HS-27A (cell line): Measurements from ENCODE around the gene RAD51B.
"Not testable (repeated sequence)": the region's sequence is repeated elsewhere in the genome, so short reads cannot be mapped to it uniquely, and the experiment has no call there.

ENCODE experiments used
- DNase-seq: peaks from one replicate; pipeline ENCODE4 v3.0.0-alpha.2; 2012; ENCODE audit warnings: low read depth, missing footprints

RAD51B gene

DNA sequence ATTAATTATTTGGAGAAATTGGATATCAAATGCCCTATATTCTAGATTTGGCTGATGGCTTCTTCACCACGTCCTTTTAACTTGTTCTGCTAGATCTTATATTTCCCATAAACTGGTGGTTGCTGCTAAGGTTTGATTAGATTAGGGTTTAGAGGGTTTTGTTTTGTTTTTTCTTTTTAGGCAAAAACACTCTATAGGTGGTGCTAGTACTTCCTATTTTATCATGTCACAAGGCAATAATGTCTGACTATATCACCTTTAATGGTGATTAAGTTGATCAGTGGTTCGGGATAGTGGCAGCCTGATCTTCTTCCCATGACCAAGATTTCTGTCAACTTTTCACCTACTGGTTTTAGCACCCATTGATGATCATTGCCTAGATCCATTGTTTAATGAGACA is 455.1 kb downstream of the RAD51B start:
- DNase-seq = no peak

DNA sequence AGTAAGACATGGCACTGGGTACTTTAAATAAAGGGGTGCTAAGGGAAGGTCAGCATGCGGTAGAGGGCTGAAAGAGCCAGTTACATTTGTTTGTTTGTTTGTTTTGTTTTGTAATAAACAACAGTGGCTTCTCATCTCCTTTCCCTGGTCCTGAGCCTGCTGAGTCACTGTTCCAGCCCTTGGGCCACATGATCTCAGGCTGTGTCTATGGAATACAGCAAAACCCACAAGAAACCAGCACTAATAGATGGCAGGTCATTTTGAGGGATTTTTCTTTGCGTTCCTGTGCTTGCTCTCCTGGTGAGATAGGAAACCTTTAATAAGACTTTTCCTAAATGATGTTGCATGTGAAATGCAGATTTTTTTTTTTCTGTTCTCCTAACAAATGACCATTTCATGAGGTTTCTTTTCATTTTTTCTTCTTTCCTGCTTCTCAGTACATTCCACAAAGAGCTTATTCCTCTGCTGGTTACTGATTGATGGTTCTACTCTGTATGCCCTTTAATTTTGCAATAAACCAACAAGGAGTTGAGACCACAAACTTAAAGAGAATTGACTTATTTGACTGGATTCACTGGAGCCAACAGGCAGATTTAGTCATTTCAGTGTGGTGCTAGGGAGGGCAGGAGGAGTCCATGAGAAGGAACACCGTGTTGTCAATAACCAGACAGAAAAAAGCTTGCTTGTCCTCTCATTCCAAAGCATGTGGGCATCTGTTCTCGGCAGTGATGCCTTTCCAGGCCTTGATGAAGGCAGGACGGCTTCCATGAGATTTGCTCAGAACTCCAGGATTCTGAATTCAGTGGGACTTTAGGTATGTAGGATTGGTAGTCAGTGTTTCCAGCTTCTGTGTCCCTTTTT is 459.2 kb downstream of the RAD51B start:
- no peak for DNase-seq

DNA sequence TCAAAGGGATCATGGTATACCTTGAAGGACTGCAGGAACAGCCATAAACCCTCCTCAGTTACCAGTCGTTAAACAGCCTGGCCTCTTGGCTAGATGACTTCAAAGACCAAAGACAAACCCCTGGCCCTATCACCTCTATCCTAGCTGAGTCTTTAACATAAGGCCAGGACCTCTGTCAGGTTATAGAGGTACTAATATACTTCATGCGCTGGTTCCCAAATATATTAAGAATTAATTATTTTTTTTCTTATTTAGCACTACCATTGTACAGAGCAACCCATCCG is 459.8 kb downstream of the RAD51B start:
- no peak for DNase-seq

DNA sequence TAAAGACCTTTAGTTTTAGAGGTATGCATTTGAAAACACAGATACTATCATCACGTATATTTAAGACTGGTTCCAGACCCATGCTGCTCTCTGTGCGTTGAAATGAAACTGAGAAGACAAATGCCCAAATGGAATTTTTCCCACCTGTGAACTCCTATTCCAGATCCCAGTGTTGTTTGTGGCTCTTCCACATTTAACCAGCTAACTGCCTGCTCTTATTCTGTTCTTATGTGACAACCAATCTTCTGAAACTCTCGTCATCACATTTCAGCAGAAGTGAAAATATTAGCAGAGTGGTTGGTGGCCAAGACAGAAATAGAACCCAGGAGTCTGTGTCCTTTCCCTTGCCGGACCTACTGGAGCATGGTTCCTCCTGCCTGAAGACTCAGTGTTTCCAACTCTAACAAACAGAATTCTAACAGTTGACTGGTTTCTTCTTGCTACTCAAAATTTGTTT is 460.2 kb downstream of the RAD51B start:
- no peak for DNase-seq

DNA sequence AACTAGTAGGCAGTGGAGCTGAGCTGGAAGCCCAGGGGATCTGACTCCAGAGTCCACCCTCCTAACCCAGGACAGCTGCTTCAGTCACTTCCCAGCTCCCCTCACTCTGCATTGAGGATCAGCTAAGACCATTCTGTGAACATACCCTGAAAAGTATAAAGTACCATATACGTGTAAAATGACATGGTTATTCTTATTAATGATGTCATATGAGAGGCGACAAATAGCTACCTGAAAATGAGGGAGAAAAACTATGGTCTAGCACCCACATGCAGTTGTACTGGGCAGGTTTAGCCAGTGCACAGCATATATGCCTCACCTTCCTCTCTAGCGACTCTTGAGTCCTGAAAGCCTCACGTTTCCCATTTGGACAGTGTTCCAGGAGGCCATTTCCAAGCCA is 461.9 kb downstream of the RAD51B start:
- no peak for DNase-seq

DNA sequence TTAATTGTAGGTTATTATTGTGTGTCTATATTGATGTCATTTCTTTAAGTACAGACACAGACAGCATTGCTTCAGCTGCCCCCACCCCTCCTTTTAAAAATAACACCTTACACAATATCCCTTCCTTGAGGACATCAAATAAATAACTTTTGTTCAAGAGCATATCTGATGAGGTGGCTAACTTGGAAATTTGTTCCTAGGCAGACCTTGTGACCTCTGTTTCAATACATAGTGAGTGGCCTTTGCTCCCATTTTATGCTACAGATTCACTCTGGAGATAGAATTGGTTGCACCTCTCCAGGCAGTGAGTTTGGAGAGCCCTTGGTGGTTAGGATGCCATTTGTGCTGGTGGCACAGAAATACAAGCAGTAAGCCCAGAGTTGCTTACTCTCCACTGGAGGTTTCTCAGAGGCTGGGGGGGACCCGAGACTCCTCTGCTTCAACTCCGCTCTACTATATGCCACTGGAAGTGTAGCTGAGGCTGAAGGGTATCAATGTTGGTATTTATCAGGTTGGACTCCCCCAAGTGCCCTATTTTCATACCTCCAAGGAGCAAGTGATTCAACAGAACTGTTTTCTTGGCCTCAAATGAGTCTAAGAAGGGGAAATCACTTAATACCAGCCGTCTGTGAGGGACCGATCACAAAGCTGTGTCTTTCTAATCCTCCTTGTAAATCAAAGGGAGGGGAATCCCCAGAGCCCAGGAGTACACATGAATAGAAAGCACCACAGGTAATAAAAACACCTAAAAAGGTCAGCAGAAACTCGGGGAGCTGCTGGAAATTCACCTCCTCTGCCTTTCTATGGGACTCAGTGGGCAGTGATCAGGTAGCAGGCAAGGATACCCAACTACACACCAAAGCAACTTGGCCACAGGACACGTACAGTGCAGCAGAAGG is 463.1 kb downstream of the RAD51B start:
- no peak for DNase-seq

DNA sequence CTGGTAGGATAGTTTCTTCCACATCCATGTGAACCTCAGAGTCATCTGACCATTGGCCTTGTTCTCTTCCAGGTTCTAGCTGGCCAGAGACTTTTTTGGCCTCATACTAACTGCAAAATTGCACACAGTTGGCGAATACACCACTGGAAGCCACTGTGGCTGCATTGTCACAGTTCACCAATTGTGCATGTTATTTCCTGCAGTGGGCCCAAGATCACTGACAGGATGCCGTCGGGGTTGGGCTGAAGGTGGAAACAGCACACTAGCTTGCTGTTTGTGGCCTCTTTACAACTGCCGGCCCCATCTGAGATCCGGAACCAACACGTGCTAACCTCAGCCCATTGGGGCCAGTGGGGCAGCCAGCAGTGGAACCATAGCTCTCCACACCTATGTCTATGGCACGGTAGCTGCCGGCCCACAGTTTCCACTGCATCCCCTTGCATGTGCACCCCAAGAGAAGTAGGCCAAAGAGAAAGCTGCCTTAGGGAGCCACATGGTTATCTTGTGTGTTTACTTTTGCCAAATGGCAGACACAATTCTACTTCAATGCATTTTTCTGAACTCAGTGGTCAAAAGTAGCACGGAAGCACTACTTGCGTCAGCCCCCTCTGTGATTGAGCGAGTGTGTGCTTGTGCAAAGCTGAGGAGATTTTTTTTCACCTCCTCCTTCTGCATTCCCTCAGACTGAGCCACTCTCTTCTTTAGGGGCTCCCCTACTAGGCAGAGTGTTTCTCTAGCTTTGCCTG is 464.0 kb downstream of the RAD51B start:
- no peak for DNase-seq

DNA sequence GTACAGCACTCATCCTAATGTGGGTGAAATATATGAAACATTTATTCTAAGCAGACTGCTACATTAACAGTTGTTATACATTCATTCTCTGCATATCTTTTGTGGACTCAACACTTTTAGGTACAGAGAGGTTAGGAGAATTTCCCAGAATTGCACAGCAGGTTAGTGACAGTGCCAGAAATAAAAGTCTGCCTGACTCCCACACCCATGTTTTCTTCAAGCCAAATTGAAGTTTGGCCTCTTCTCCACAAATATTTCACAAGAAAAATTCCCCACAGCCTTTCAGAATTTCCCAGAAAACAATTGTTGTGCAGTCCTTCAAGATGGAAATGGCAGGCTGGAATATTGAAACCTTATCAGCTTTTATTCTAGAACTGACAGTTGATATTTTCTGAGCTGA is 464.8 kb downstream of the RAD51B start:
- DNase-seq = no peak

DNA sequence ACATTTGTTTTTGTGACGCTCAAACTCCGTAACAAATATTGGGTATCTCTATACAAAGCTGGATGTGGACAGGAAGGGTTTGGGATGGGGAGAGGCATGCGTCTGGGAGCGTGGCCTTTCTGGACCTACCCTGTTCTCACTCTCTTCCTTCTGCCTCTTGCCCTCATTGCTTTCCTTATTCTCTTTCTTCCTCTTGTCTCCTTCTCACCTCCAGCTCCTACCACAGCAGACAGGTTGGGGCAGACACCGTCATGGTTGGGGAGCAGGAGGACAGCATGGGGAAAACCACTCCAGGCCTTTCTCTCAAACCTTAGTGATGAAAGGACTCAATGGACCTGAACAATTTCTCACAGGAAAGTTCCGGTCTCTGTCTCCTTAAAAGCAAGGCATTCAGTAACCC is 465.3 kb downstream of the RAD51B start:
- DNase-seq = no peak

DNA sequence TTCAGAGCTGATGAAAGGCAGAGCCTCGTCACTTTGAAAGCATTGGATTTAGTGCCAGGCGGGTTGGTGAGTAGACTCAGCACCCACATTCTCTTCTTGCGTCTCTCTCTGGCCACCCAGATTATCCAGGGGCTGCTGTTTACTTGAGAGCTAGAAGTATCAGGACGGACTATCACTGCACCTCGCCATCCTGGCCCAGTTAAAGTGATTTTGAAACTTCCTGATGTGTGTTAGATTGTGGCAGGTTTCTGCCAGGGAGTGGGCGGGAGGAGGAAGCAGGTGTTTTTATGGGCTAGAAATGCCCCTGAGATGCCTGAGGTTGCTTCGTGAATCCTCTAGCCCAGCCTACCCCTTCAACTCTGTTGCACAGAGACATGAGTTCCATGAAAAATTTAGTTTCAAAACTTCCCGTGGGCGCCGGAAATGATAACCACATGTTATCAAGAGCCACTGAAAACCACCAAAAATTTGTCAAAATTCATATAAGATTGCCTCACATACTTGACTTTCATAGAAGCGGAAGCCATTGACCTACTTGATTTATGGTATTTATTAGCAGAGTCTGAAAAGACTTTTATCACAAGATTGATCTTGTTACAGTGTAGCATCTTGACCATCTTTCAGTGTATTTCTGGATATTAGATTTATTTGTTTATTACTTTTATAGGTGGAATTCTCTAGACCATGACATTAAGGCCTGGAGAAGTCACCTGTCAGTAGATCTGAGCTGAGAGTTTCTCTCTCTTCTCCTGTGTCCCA is 466.0 kb downstream of the RAD51B start:
- DNase-seq = no peak

DNA sequence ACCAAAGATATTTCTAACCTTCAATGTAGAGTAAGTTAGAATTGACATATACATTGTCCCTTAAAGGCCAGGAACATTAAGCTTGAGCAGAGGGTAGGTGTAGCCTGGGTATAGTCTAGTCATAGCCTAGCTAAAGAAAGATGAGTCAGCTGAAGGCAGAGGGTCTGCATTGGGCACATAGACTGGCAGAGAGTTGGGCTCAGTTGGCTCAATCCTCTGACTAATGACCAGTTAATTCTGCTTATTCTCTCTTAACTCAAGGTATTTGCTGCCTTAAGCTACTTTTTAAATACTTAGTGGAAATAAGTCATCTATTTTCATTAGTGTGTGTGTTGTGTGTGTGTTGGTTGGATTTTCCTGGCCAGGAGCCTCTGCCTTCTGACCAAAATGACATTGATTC is 467.1 kb downstream of the RAD51B start:
- peak; percentile 31 for DNase-seq

DNA sequence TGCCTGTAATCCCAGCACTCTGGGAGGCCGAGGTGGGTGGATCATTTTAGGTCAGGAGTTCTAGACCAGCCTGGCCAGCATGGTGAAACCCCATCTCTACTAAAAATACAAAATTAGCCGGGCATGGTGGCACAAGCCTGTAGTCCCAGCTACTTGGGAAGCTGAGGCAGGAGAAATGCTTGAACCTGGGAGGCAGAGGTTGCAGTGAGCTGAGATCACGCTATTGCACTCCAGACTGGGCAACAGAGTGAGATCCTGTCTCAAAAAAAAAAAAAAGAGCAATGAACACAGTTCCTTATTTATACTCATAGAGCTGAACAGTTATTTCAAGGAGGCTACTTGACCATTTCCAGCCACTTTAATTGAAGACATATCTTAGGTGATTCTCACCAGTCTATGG is 469.9 kb downstream of the RAD51B start:
- not testable (repeated sequence) for DNase-seq

DNA sequence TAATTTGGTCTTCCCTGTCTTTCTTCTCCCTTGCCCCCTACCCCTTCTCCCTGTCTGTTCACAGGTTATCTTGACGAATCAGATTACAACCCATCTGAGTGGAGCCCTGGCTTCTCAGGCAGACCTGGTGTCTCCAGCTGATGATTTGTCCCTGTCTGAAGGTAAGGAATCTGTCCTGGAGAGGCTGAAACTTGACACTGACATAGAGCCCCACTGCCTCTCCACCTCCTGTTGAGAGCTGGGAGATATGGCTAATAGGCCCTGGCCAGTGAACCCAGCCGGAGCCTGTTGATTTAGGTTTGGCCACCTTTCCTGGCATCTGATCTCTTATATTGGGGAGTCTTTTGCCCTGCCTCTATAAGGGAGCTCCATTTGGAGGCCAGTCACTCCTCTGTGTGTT is 472.2 kb downstream of the RAD51B start:
- DNase-seq = no peak

DNA sequence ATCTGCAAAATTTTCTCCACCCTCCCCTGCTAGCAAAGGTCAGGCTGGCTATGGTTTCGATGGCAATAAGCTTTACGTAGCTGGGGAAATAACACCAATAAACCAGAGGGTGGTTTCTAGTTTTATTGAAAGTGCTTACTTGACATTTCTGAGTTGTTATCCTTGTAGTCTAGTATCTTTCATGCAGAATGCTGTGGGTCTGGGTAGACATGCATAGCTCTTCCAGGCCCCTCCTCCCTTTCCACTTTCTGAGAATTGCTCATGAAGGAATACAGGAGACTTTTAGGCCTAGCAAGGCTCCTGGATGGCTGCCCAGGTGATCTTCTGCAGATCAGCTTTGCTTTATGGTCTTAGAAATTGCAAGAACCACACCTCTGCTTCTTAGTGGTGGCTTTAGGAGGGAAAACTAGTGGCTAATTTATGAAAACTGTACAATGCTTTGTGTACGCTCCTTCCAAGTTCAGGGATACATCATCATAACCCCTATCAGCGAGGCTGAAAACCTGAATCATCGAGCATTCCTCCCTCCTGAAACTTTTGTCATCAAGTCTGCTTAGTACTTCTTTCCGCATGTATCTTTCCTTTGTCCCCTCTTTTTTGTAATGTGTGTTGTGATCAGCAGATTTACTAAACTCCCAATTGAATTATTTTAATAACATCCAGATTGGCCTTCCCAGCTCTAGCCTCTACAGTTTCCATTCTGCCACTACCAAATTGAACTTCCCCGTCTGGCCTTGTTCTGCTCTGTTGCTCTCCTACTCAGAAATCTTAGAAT is 473.0 kb downstream of the RAD51B start:
- no peak for DNase-seq

DNA sequence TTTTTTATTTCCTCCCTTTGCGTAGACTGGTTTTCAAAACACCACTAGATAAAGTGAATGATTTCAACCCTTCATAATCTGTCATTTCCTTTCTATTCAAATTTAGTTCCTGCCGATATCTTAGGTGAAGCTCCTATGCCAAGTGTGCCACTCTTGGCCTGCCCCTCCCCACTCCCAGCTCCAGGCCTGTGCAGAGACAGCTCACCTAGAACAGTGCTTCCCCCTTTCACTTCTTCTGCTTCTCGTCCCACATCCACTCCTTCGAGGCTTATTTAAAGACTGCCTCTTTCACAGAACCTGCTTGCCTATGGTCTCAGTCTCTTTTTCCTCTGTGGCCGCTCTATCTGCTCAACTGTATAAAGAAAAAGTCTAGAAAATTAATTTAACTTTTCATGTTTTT is 473.8 kb downstream of the RAD51B start:
- no peak for DNase-seq

DNA sequence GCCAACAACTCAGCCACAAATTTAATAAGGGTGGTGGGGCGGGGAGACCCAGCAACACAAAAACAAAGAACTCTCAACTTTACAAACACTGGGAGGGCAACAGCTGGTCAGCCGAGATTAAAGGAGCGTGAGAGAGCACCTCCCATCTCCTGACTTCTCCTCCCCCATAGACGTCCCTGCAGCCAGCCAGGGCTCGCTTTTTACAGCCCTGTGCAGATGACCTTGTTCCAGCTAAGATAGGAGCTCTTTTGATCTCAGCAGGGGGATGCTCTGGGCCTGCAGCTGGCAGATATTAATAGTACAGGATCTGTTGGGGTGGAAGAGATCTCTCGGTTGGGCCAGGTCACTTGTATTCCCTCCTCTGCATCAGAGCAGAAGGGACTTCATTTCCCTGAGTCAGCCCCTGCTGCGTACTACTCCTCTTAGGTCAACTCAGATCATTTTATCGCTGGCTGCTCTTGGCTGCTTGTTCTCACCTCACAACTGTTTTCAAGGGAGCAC is 475.8 kb downstream of the RAD51B start:
- DNase-seq = no peak

DNA sequence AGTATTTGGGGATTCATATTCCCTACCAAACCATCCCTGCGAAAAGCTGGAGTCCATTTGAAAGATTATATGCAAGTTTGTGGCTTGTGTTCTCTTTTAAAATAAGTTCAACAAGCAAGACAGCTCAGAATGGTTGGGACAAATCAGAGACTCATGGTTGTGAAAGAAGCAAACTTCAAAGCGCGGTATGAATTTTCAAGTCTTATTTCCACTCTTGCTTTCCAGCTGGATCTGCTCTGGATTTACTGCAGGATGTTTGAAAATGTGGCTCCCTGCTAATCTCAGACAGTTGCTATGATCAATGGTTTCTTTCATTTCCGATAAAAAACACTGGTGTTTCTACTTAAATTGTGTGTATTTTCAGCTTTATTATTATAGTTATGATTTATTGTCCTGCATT is 477.5 kb downstream of the RAD51B start:
- DNase-seq = no peak

DNA sequence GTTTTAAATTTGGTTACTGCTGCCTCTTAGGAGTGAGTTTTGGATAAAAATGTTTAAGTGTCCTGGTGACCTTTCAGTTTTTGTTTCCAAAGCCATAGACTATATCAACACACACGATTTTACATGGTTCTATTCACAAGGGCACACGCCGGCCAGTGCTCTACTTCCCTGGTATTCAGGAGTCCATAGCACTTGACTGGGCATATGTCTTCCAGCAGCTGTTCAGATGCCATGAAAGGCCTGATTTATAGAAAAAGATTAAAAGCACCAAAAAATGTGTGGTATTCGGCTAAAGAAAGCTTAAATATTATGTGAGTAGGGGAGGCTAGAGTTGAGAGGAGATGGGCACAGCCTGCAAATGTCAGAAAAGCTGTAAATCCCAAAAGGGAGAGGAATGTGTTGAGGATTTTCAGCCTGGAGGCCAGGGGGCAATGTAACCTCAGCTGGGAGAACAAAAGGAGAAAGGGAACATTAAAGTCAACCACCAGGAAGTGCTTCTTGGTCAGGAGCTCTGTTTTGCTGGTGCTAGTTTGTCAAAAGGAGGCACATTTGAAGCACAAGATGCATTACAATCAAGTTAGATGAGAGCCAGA is 478.4 kb downstream of the RAD51B start:
- DNase-seq = no peak

DNA sequence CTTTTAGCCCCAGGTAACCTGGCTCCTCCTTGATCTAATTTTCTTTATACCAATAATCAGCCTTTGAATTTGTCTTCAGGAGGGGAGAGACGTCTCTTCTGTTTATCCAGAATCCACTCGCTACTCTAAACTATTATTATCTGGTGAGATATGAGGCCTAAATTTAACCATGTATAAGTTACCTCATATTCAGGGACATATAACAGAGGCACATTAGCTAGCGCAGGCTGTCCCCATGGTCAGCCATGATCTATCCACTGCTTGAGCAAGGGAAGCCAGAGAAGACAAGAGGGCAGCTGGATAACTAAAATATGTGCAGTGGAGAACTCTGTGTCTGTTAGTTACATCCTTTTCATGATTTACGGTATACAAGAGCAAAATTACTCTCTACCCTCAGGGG is 481.0 kb downstream of the RAD51B start:
- no peak for DNase-seq

DNA sequence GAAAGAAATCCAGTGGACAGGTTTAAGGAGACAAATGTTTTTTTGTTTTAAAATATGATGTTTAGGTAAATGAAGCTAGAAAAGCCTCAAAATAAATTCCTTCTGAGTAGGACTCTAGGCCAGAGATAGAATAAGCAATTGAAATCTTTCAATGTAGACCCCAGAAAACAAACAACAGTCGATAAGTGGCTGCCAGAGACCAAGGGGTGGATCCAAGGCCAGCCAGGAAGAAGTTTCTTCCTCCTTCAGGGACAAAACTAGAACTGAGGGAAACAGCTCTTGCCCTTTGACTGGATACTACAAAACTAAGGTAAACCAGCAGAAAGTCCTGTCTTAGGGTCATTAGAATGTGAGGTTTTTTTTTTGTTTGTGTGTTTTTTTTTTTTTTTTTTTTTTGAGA is 481.6 kb downstream of the RAD51B start:
- no peak for DNase-seq
